ENCODE data around the gene HIGD1B. TPM values are rescaled to one million over a fixed set of nuclear protein-coding genes. Genes with fewer than 3 reads are reported as not detected.

HIGD1B gene
- total RNA-seq, 1 donor from 2014 or later = 0.82 TPM

GRCh38 chr17:44840936-44841335 lies 6.7 kb upstream of the HIGD1B start:
- no peak for DNase-seq (ENCODE audit: low spot score)
- Mint-ChIP-seq H3K36me3 (ENCODE audit: low read depth) (no peaks in the 10 kb centered on the region), H3K27ac (ENCODE audit: unreplicated experiment) (peak overlapping the region; percentile 12), H3K4me3 (ENCODE audit: unreplicated experiment) (no peak overlapping the region), H3K4me1 (ENCODE audit: low read depth) (peaks cover 28% of the 10 kb centered on the region), H3K9me3 (ENCODE audit: low read depth) (no peaks in the 10 kb centered on the region), H3K27me3 (ENCODE audit: low read depth) (no peaks in the 10 kb centered on the region)
- TF ChIP-seq CTCF (IDR thresholded peaks at IDR 0.05) = no peak

GRCh38 chr17:44842748-44843147 lies 4.9 kb upstream of the HIGD1B start:
- Mint-ChIP-seq H3K9me3 (ENCODE audit: low read depth) (no peaks in the 10 kb centered on the region), H3K27ac (ENCODE audit: unreplicated experiment) (peak overlapping the region; percentile 61), H3K4me1 (ENCODE audit: low read depth) (peaks cover 31% of the 10 kb centered on the region), H3K4me3 (ENCODE audit: unreplicated experiment) (no peak overlapping the region), H3K27me3 (ENCODE audit: low read depth) (no peaks in the 10 kb centered on the region), H3K36me3 (ENCODE audit: low read depth) (no peaks in the 10 kb centered on the region)
- TF ChIP-seq CTCF (IDR thresholded peaks at IDR 0.05) = no peak
- peak; percentile 2 for DNase-seq (ENCODE audit: low spot score)

- Mint-ChIP-seq H3K4me1 (ENCODE audit: low read depth) (peaks cover 39% of the 10 kb centered on the region), H3K4me3 (ENCODE audit: unreplicated experiment) (no peak overlapping the region), H3K27ac (ENCODE audit: unreplicated experiment) (peak overlapping the region; percentile 76), H3K36me3 (ENCODE audit: low read depth) (no peaks in the 10 kb centered on the region), H3K9me3 (ENCODE audit: low read depth) (no peaks in the 10 kb centered on the region), H3K27me3 (ENCODE audit: low read depth) (no peaks in the 10 kb centered on the region)
- no peak for DNase-seq (ENCODE audit: low spot score)
- peak; percentile 54 for TF ChIP-seq CTCF (IDR thresholded peaks at IDR 0.05)
These were observed 3.3 kb upstream of the HIGD1B start for GRCh38 chr17:44844390-44844830.

GRCh38 chr17:44846206-44846605 lies 1.5 kb upstream of the HIGD1B start:
- no peak for DNase-seq (ENCODE audit: low spot score)
- no peak overlapping the region for H3K27ac Mint-ChIP-seq (ENCODE audit: unreplicated experiment)
- H3K4me1 Mint-ChIP-seq (ENCODE audit: low read depth) = peaks cover 34% of the 10 kb centered on the region
- H3K4me3 Mint-ChIP-seq (ENCODE audit: unreplicated experiment) = no peak overlapping the region
- peaks cover 14% of the 10 kb centered on the region for H3K36me3 Mint-ChIP-seq (ENCODE audit: low read depth)
- TF ChIP-seq CTCF (IDR thresholded peaks at IDR 0.05) = no peak
- H3K9me3 Mint-ChIP-seq (ENCODE audit: low read depth) = no peaks in the 10 kb centered on the region
- no peaks in the 10 kb centered on the region for H3K27me3 Mint-ChIP-seq (ENCODE audit: low read depth)

GRCh38 chr17:44848257-44848795 lies 643 bp downstream of the HIGD1B start:
- no peaks in the 10 kb centered on the region for H3K9me3 Mint-ChIP-seq (ENCODE audit: low read depth)
- H3K4me3 Mint-ChIP-seq (ENCODE audit: unreplicated experiment) = no peak overlapping the region
- H3K27me3 Mint-ChIP-seq (ENCODE audit: low read depth) = no peaks in the 10 kb centered on the region
- DNase-seq (ENCODE audit: low spot score) = no peak
- no peak for TF ChIP-seq CTCF (IDR thresholded peaks at IDR 0.05)
- peaks cover 23% of the 10 kb centered on the region for H3K36me3 Mint-ChIP-seq (ENCODE audit: low read depth)
- no peak overlapping the region for H3K27ac Mint-ChIP-seq (ENCODE audit: unreplicated experiment)
- peaks cover 24% of the 10 kb centered on the region for H3K4me1 Mint-ChIP-seq (ENCODE audit: low read depth)

Data from chondrocyte (in vitro differentiated cells).